H9 (cell line): ENCODE results near the gene ARL11. TPM values are rescaled to one million over a fixed set of nuclear protein-coding genes. Genes with fewer than 3 reads are reported as not detected.

Source experiments
- DNase-seq: peaks from one replicate; pipeline ENCODE4 v3.0.0-alpha.2; 2017
- H2AFZ ChIP-seq: one replicate; pipeline ENCODE4 v1.6.1; 2013; ENCODE audit warnings: mild to moderate bottlenecking, low read length, control low read depth, moderate library complexity
- H2AK5ac ChIP-seq: 2 replicates; pipeline ENCODE4 v1.6.1; 2013; ENCODE audit warnings: low read length, control low read depth, mixed read lengths; ENCODE audit not compliant: insufficient read length
- H2BK120ac ChIP-seq: one replicate; pipeline ENCODE4 v1.6.1; 2013; ENCODE audit warnings: low read depth, mild to moderate bottlenecking, low read length, control low read depth, inconsistent platforms; ENCODE audit not compliant: poor library complexity, severe bottlenecking
- H2BK12ac ChIP-seq: 2 replicates; pipeline ENCODE4 v1.6.1; 2013; ENCODE audit warnings: low read length, control low read depth, mixed read lengths, low read depth; ENCODE audit not compliant: insufficient read length
- H2BK15ac ChIP-seq: 2 replicates; pipeline ENCODE4 v1.6.1; 2013; ENCODE audit warnings: low read depth, low read length, control low read depth
- H2BK20ac ChIP-seq: one replicate; pipeline ENCODE4 v1.6.1; 2013; ENCODE audit warnings: low read depth, mild to moderate bottlenecking, low read length, control low read depth, inconsistent platforms; ENCODE audit not compliant: poor library complexity, severe bottlenecking
- H2BK5ac ChIP-seq: 2 replicates; pipeline ENCODE4 v1.6.1; 2013; ENCODE audit warnings: low read length, control low read depth, mixed read lengths; ENCODE audit not compliant: insufficient read length
- H3K14ac ChIP-seq: 2 replicates; pipeline ENCODE4 v1.6.1; 2013; ENCODE audit warnings: low read length, control low read depth; ENCODE audit not compliant: insufficient read depth
- H3K18ac ChIP-seq: 2 replicates; pipeline ENCODE4 v1.6.1; 2013; ENCODE audit warnings: low read depth, mild to moderate bottlenecking, mixed read lengths, low read length, control low read depth; ENCODE audit not compliant: insufficient read length
- H3K23ac ChIP-seq: 2 replicates; pipeline ENCODE4 v1.6.1; 2013; ENCODE audit warnings: low read length, control low read depth, mixed read lengths, low read depth; ENCODE audit not compliant: insufficient read length
- H3K23me2 ChIP-seq: 2 replicates; pipeline ENCODE4 v1.6.1; 2013; ENCODE audit warnings: low read depth, mild to moderate bottlenecking, mixed read lengths, low read length, control low read depth; ENCODE audit not compliant: insufficient read length, poor library complexity, severe bottlenecking
- H3K27ac ChIP-seq: 2 replicates; pipeline ENCODE4 v1.5.1; 2013; ENCODE audit warnings: low read length, control low read depth, mixed read lengths, low read depth; ENCODE audit not compliant: insufficient read length
- H3K27me3 ChIP-seq: 2 replicates; pipeline ENCODE4 v1.6.1; 2013; ENCODE audit warnings: low read length, control low read depth, inconsistent platforms; ENCODE audit not compliant: insufficient read depth
- H3K4ac ChIP-seq: 2 replicates; pipeline ENCODE4 v1.6.1; 2013; ENCODE audit warnings: low read depth, mild to moderate bottlenecking, control low read depth, inconsistent platforms, low read length, moderate library complexity
- H3K4me1 ChIP-seq: 2 replicates; pipeline ENCODE4 v1.6.1; 2013; ENCODE audit warnings: low read length, control low read depth, inconsistent platforms; ENCODE audit not compliant: insufficient read depth
- H3K4me2 ChIP-seq: 2 replicates; pipeline ENCODE4 v1.6.1; 2013; ENCODE audit warnings: low read length, control low read depth, mixed read lengths; ENCODE audit not compliant: insufficient read length, insufficient read depth
- H3K56ac ChIP-seq: 2 replicates; pipeline ENCODE4 v1.6.1; 2013; ENCODE audit warnings: low read depth, mild to moderate bottlenecking, mixed read lengths, low read length, control low read depth; ENCODE audit not compliant: insufficient read length
- H3K79me1 ChIP-seq: 2 replicates; pipeline ENCODE4 v1.6.1; 2013; ENCODE audit warnings: low read depth, mild to moderate bottlenecking, moderate library complexity, low read length, control low read depth, inconsistent platforms; ENCODE audit not compliant: insufficient read depth, poor library complexity, severe bottlenecking
- H3K79me2 ChIP-seq: 2 replicates; pipeline ENCODE4 v1.6.1; 2013; ENCODE audit warnings: low read length, control low read depth, inconsistent platforms; ENCODE audit not compliant: insufficient read depth
- H3K9ac ChIP-seq: 2 replicates; pipeline ENCODE4 v1.6.1; 2013; ENCODE audit warnings: low read length, control low read depth, mixed read lengths; ENCODE audit not compliant: insufficient read length; ENCODE audit errors: extremely low read depth
- H3K9me3 ChIP-seq: one replicate; pipeline ENCODE4 v1.6.1; 2013; ENCODE audit warnings: low read depth, low read length, inconsistent platforms; ENCODE audit not compliant: control insufficient read depth
- H3T11ph ChIP-seq: one replicate; pipeline ENCODE4 v1.6.1; 2013; ENCODE audit warnings: mild to moderate bottlenecking, low read length, control low read depth, inconsistent platforms
- H4K20me1 ChIP-seq: one replicate; pipeline ENCODE4 v1.6.1; 2013; ENCODE audit not compliant: control insufficient read depth, insufficient read length, insufficient read depth
- H4K5ac ChIP-seq: 2 replicates; pipeline ENCODE4 v1.6.1; 2013; ENCODE audit warnings: low read depth, mild to moderate bottlenecking, mixed read lengths, low read length, control low read depth; ENCODE audit not compliant: insufficient read length
- H4K8ac ChIP-seq: replicated peaks from 2 replicates; pipeline ENCODE4 v1.6.1; 2013; ENCODE audit warnings: low read length, control low read depth, mixed read lengths, low read depth; ENCODE audit not compliant: insufficient read length
- H4K91ac ChIP-seq: 2 replicates; pipeline ENCODE4 v1.6.1; 2013; ENCODE audit warnings: low read depth, mild to moderate bottlenecking, moderate library complexity, mixed read lengths, low read length, control low read depth; ENCODE audit not compliant: insufficient read length
- H3K27ac Mint-ChIP-seq, 3 experiments: 2 replicates in 2 of 3; 3 replicates in 1 of 3; pipeline ENCODE4 v1.8.0; 2020 to 2021; ENCODE audit warnings: mixed read lengths in 3 of 3, mild to moderate bottlenecking in 1 of 3, moderate library complexity in 1 of 3
- H3K27me3 Mint-ChIP-seq: 2 replicates; pipeline ENCODE4 v1.8.0; 2021; ENCODE audit warnings: low read depth, mild to moderate bottlenecking, moderate library complexity, mixed read lengths
- H3K36me3 Mint-ChIP-seq, 3 experiments: 2 replicates in 2 of 3; 3 replicates in 1 of 3; pipeline ENCODE4 v1.8.0; 2020 to 2021; ENCODE audit warnings: low read depth in 3 of 3, mixed read lengths in 3 of 3; ENCODE audit not compliant: insufficient read depth in 1 of 3
- H3K4me1 Mint-ChIP-seq, 2 experiments: 2 replicates each; pipeline ENCODE4 v1.8.0; 2020; ENCODE audit warnings: mixed read lengths in 2 of 2
- H3K4me3 Mint-ChIP-seq, 2 experiments: 2 replicates in 1 of 2; 3 replicates in 1 of 2; pipeline ENCODE4 v1.8.0; 2020 to 2021; ENCODE audit warnings: mild to moderate bottlenecking in 2 of 2, mixed read lengths in 2 of 2, moderate library complexity in 1 of 2
- H3K9me3 Mint-ChIP-seq, 2 experiments: 2 replicates in 1 of 2; 3 replicates in 1 of 2; pipeline ENCODE4 v1.8.0; 2020; ENCODE audit warnings: mild to moderate bottlenecking in 2 of 2, mixed read lengths in 2 of 2, moderate library complexity in 1 of 2
- WGBS: extraction: QIAGEN DNeasy Blood & Tissue Kit; methylation state at CpG from one replicate; pipeline ENCODE4 v1.1.7; 2013; ENCODE audit warnings: missing lambda C conversion rate, low lambda C conversion rate, mixed read lengths; ENCODE audit not compliant: insufficient read length; ENCODE audit errors: extremely low coverage; 5-methylcytosine and 5-hydroxymethylcytosine counted together
- total RNA-seq: library from RNA; stranded (reverse); gene quantifications from 2 replicates; pipeline ENCODE4 v1.2.1, GENCODE V29; 2021
- TF ChIP-seq, protein P1 (sequence below): fragments of 200-600 bp; sonication (generic); conservative IDR thresholded peaks from 3 replicates; pipeline ENCODE4 v1.8.0; 2021; ENCODE audit warnings: antibody characterized with exemption, mild to moderate bottlenecking

ARL11 gene
- total RNA-seq, 1 experiment from 2014 or later, result 0.42 TPM

DNA sequence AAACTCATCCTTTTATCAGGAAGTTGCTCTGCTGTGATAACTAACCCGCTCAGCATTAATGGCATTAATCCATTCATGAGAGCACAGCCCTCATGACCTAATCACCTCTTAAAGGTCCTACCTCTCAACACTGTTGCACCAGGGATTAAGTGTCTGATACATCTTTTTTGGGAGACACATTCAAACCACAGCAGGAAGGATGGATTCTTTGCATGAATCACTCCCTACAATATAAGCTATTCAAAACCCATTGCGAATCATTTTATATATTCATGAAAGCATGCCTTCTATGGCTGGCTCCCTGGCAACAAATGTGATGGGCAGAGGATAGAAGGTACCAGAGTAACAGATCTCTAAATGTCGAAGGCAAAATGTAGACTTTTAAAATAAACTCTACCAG lies 27.6 kb downstream of the ARL11 start:
- H3K4me3 Mint-ChIP-seq, result no peak overlapping the region
- no peak overlapping the region for H3K23ac ChIP-seq
- no peak overlapping the region for H3K18ac ChIP-seq
- H3K4me1 Mint-ChIP-seq, result peaks cover 6 to 21% of the 10 kb centered on the region in 2 experiments
- peaks cover 1 to 10% (median 7%) of the 10 kb centered on the region in 3 experiments; a peak in 4 of 7 replicates for H3K36me3 Mint-ChIP-seq
- H3K9me3 Mint-ChIP-seq, result no peaks in the 10 kb centered on the region
- H4K5ac ChIP-seq, result no peak overlapping the region
- H3K27ac Mint-ChIP-seq, result no peak overlapping the region
- TF ChIP-seq, protein P1, sequence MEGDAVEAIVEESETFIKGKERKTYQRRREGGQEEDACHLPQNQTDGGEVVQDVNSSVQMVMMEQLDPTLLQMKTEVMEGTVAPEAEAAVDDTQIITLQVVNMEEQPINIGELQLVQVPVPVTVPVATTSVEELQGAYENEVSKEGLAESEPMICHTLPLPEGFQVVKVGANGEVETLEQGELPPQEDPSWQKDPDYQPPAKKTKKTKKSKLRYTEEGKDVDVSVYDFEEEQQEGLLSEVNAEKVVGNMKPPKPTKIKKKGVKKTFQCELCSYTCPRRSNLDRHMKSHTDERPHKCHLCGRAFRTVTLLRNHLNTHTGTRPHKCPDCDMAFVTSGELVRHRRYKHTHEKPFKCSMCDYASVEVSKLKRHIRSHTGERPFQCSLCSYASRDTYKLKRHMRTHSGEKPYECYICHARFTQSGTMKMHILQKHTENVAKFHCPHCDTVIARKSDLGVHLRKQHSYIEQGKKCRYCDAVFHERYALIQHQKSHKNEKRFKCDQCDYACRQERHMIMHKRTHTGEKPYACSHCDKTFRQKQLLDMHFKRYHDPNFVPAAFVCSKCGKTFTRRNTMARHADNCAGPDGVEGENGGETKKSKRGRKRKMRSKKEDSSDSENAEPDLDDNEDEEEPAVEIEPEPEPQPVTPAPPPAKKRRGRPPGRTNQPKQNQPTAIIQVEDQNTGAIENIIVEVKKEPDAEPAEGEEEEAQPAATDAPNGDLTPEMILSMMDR, result no peak
- no peak overlapping the region for H3K4me2 ChIP-seq
- H3K79me2 ChIP-seq, result no peaks in the 10 kb centered on the region
- H3K27ac ChIP-seq, result no peak overlapping the region
- H4K8ac ChIP-seq, result no peak overlapping the region
- no peak overlapping the region for H3K56ac ChIP-seq
- no peak overlapping the region for H3K14ac ChIP-seq
- H4K20me1 ChIP-seq, result no peaks in the 10 kb centered on the region
- H3K4ac ChIP-seq, result no peak overlapping the region
- no peak overlapping the region for H2BK20ac ChIP-seq
- no peaks in the 10 kb centered on the region; the same call in 1 of the 2 replicates for H3K4me1 ChIP-seq
- no peak overlapping the region for H3K9ac ChIP-seq
- H2AK5ac ChIP-seq, result no peak overlapping the region
- H3K27me3 ChIP-seq, result no peaks in the 10 kb centered on the region
- H2BK5ac ChIP-seq, result no peak overlapping the region
- no peak overlapping the region for H4K91ac ChIP-seq
- no peak overlapping the region for H2BK120ac ChIP-seq
- H3K79me1 ChIP-seq, result no peaks in the 10 kb centered on the region
- H3T11ph ChIP-seq, result no peak overlapping the region
- no peak for DNase-seq
- H2BK15ac ChIP-seq, result no peak overlapping the region
- no peaks in the 10 kb centered on the region for H3K9me3 ChIP-seq
- no peak overlapping the region for H2BK12ac ChIP-seq
- H2AFZ ChIP-seq, result no peak overlapping the region
- no CpG with 5 or more reads among the region's 3 CpGs for WGBS
- H3K23me2 ChIP-seq, result no peaks in the 10 kb centered on the region
- H3K27me3 Mint-ChIP-seq, result no peaks in the 10 kb centered on the region
